Neutrophil (primary cell): ENCODE measurements around the gene ST7L.

Experiments used
- H3K27ac ChIP-seq: fragments of 200-600 bp; sonication (generic); 2 replicates; pipeline ENCODE4 v1.5.1; 2016; ENCODE audit warnings: mild to moderate bottlenecking, moderate library complexity
- H3K27me3 ChIP-seq: fragments of 200-600 bp; sonication (generic); 2 replicates; pipeline ENCODE4 v1.6.0; 2016; ENCODE audit warnings: mild to moderate bottlenecking
- H3K36me3 ChIP-seq: fragments of 200-600 bp; sonication (generic); 2 replicates; pipeline ENCODE4 v1.5.1; 2017
- H3K4me1 ChIP-seq, 2 experiments: fragments of 200-600 bp in 1 of 2; sonication (generic) in 1 of 2; 1 replicate in 1 of 2; 2 replicates in 1 of 2; pipeline versions ENCODE4 v1.5.1 to v1.6.1; 2013 to 2016; ENCODE audit warnings: low read depth in 1 of 2, low read length in 1 of 2, mild to moderate bottlenecking in 1 of 2, moderate library complexity in 1 of 2; ENCODE audit not compliant: control insufficient read depth in 1 of 2, insufficient read depth in 1 of 2
- H3K4me3 ChIP-seq, 2 experiments: fragments of 200-600 bp in 1 of 2; sonication (generic) in 1 of 2; 1 replicate in 1 of 2; 2 replicates in 1 of 2; pipeline ENCODE4 v1.5.1; 2013 to 2016; ENCODE audit warnings: low read depth in 1 of 2, low read length in 1 of 2, mild to moderate bottlenecking in 1 of 2, moderate library complexity in 1 of 2
- H3K9me3 ChIP-seq: fragments of 200-600 bp; sonication (generic); 2 replicates; pipeline ENCODE4 v1.5.1; 2016
- TF ChIP-seq, protein P1 (sequence below): fragments of 200-600 bp; sonication (generic); IDR thresholded peaks from 2 replicates; pipeline ENCODE4 v1.5.1; 2016; ENCODE audit warnings: antibody characterized with exemption

ST7L gene

DNA sequence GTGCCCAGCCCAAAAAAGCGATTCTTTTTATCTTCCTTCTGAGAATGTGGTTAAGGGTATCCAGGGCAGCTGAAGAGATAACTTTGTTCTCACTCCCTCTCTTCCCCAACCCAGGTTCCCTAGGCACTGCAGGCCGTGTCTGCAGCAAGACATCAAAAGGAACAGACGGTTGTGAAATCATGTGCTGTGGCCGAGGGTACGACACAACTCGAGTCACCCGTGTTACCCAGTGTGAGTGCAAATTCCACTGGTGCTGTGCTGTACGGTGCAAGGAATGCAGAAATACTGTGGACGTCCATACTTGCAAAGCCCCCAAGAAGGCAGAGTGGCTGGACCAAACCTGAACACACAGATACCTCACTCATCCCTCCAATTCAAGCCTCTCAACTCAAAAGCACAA is 98.8 kb downstream of the ST7L start:
- Histone ChIP-seq H3K36me3 (peaks cover 4% of the 10 kb centered on the region), H3K4me1 (no peaks in the 10 kb centered on the region), H3K27me3 (no peaks in the 10 kb centered on the region), H3K4me3 (no peak overlapping the region), H3K27ac (no peak overlapping the region), H3K9me3 (no peaks in the 10 kb centered on the region)
- TF ChIP-seq, protein P1, sequence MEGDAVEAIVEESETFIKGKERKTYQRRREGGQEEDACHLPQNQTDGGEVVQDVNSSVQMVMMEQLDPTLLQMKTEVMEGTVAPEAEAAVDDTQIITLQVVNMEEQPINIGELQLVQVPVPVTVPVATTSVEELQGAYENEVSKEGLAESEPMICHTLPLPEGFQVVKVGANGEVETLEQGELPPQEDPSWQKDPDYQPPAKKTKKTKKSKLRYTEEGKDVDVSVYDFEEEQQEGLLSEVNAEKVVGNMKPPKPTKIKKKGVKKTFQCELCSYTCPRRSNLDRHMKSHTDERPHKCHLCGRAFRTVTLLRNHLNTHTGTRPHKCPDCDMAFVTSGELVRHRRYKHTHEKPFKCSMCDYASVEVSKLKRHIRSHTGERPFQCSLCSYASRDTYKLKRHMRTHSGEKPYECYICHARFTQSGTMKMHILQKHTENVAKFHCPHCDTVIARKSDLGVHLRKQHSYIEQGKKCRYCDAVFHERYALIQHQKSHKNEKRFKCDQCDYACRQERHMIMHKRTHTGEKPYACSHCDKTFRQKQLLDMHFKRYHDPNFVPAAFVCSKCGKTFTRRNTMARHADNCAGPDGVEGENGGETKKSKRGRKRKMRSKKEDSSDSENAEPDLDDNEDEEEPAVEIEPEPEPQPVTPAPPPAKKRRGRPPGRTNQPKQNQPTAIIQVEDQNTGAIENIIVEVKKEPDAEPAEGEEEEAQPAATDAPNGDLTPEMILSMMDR: no peak

- H3K36me3 ChIP-seq: no peaks in the 10 kb centered on the region
- TF ChIP-seq, protein P1: no peak
- no peak overlapping the region for H3K4me3 ChIP-seq
- H3K4me1 ChIP-seq: no peaks in the 10 kb centered on the region
- no peaks in the 10 kb centered on the region for H3K9me3 ChIP-seq
- peaks cover 17% of the 10 kb centered on the region for H3K27me3 ChIP-seq
- no peak overlapping the region for H3K27ac ChIP-seq
These were observed 100.8 kb downstream of the ST7L start for GRCh38 chr1:112518186-112518585.

DNA sequence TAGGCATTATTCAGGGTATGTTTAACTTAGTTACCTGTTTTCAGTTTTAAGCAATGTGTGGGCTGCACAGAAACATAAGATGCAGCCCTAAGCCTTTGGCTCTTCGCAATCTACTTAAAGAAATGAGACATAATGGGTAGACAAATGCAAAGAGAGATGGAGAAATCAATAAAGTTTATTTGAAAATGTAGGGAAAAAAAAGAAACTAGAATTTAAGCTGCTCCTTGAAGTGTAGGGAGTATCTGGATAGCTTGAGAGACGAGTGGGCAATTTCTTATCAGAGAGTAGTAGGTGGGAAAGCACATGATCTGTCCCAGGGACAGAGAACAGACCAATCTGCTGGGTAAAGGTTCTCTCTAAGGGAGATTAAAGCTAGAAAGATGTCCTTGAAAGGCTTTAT is 101.3 kb downstream of the ST7L start:
- no peaks in the 10 kb centered on the region for H3K36me3 ChIP-seq
- TF ChIP-seq, protein P1: no peak
- no peaks in the 10 kb centered on the region for H3K9me3 ChIP-seq
- peaks cover 22% of the 10 kb centered on the region for H3K27me3 ChIP-seq
- H3K4me1 ChIP-seq: no peaks in the 10 kb centered on the region
- H3K27ac ChIP-seq: no peak overlapping the region
- H3K4me3 ChIP-seq: no peak overlapping the region

DNA sequence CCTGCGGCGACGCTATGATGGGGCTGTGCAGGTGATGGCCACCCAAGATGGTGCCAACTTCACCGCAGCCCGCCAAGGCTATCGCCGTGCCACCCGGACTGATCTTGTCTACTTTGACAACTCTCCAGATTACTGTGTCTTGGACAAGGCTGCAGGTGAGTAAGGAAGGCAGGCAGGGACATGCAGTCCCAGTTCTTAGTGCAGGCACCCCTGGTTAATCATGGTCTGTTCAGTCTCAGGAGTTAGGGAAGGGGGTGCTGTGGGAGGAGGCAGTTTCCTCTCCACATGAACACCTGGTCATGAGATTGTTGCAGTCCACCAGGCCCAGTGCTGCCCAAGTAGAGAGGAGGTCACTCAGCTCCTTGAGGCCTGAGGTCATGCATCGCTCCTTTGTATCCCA is 101.7 kb downstream of the ST7L start:
- H3K9me3 ChIP-seq: no peaks in the 10 kb centered on the region
- TF ChIP-seq, protein P1: no peak
- peaks cover 26% of the 10 kb centered on the region for H3K27me3 ChIP-seq
- H3K4me1 ChIP-seq: no peaks in the 10 kb centered on the region
- H3K4me3 ChIP-seq: no peak overlapping the region
- no peaks in the 10 kb centered on the region for H3K36me3 ChIP-seq
- no peak overlapping the region for H3K27ac ChIP-seq

DNA sequence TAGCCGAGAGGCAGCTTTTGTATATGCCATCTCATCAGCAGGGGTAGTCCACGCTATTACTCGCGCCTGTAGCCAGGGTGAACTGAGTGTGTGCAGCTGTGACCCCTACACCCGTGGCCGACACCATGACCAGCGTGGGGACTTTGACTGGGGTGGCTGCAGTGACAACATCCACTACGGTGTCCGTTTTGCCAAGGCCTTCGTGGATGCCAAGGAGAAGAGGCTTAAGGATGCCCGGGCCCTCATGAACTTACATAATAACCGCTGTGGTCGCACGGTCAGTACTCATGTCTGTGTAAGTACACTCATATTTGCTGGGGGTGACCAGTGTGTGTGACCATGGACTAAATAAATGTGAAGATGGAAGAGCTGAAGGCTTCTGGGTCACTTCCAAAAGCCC is 102.8 kb downstream of the ST7L start:
- TF ChIP-seq, protein P1: no peak
- H3K4me1 ChIP-seq: no peaks in the 10 kb centered on the region
- no peaks in the 10 kb centered on the region for H3K9me3 ChIP-seq
- no peak overlapping the region for H3K27ac ChIP-seq
- H3K36me3 ChIP-seq: no peaks in the 10 kb centered on the region
- H3K4me3 ChIP-seq: no peak overlapping the region
- peaks cover 37% of the 10 kb centered on the region for H3K27me3 ChIP-seq
